GM13976 (cell line): ENCODE measurements around the gene SLC16A12.

Experiments used
- DNase-seq: peaks from one replicate; pipeline ENCODE4 v3.0.0; 2012; ENCODE audit warnings: low spot score
- CTCF ChIP-seq: IDR thresholded peaks from 2 replicates; pipeline ENCODE4 v1.5.1; 2012; ENCODE audit warnings: borderline replicate concordance, mild to moderate bottlenecking; ENCODE audit not compliant: insufficient read depth; ENCODE audit errors: extremely low read depth, missing control alignments, control extremely low read depth
- in situ Hi-C: fragments of 300-500 bp; cut with MboI; formaldehyde crosslinking; loops from one replicate; pipeline ENCODE4 v1.12.0; 2022; ENCODE audit warnings: low sequenced_read_pairs, mixed read lengths, inconsistent platforms; ENCODE audit not compliant: unreplicated experiment

Gene SLC16A12

GRCh38 chr10:89503652-89504370 is 31.6 kb downstream of the SLC16A12 start:
- in situ Hi-C loops: no loop called here
- no peak for DNase-seq
- no peak for TF ChIP-seq CTCF

DNA sequence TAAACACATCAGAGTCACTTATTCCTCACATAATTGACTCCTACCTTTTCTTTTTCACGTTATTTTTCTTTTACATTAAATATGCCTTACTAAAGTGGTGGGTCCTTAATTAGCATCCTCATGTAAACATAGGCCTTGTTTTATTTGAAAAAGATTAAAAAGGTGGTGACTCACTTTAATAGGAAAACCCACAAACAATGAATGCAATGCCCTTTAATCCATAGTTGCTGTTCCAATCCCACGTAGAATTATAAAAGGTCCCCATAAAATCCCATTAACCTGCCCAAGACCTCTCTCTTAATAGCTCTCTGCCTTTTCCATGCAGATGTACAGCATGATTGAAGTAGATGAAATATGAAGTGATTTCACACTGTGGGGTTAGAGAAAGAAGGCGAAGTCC is 32.2 kb downstream of the SLC16A12 start:
- in situ Hi-C loops: no loop called here
- no peak for DNase-seq
- no peak for TF ChIP-seq CTCF

- in situ Hi-C loops: no loop called here
- no peak for TF ChIP-seq CTCF
- DNase-seq: no peak
Measured at GRCh38 chr10:89502549-89502948, 32.8 kb downstream of the SLC16A12 start.

DNA sequence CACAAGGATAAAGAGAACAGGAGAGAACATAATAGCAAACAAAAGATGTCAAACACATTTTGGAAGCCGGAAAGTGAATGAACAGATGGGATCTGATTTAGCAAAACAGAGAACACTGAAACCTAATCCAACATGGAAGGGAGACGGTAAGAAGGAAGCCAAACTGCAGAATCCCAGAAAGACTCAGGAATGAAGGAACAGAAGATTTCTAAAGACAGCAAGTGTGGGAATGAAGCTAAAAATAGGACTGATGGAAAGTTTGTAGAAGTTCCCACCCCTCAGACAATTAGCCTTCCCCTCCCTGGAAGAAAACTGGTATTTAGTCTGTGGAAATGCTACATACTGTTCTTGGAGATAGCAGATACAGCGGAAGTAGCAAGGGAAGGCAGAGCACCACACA is 40.8 kb downstream of the SLC16A12 start:
- in situ Hi-C loops: no loop called here
- TF ChIP-seq CTCF: no peak
- DNase-seq: no peak

DNA sequence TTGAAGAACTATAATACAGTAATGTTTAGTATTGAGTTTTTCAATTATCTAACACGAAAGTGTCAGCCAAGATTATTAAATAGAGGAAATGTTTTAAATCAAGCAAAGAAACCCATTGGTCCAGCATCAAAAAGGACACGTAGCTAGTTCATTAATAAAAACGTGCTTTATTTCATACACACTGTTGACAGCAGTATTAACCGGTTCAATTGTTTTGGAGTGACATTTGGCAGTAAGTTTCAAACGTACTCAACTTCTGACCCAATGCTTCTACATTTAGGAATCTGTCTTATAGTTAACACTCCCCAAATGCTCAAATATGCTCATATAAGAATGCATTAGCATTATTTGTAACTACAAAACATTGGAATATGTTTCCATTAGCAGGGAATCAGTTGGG is 41.3 kb downstream of the SLC16A12 start:
- TF ChIP-seq CTCF: no peak
- DNase-seq: no peak
- in situ Hi-C loops: no loop called here

DNA sequence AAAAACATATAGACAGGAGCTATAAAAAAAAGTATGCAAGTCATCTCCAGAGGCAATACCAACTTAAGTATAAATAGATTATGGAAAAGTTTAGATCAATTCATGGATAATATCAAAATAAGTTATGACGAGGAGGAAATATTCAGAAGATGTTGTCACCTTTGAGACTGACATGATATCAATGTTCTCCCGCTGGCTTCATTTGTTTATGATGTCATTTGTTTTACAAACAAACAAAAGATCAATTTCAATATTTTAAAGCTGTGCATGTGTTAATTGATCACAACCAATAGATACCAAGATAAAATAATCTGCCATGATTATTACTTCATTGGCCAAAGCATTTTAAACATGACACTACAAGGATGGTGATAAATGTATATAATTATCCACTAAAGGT is 43.5 kb downstream of the SLC16A12 start:
- in situ Hi-C loops: no loop called here
- TF ChIP-seq CTCF: no peak
- DNase-seq: no peak
